Activated CD8-positive, alpha-beta memory T cell treated with anti-CD3 and anti-CD28 coated beads for 4 hours (primary cell): ENCODE measurements around the gene FHIP2A.
"Not testable (repeated sequence)": the region's sequence is repeated elsewhere in the genome, so short reads cannot be mapped to it uniquely, and the experiment has no call there.

Source experiments
- DNase-seq, 2 donors: peaks; one replicate each; pipeline ENCODE4 v3.0.0-alpha.2; 2020; ENCODE audit warnings: low read depth in 2 of 2

Gene FHIP2A

DNA sequence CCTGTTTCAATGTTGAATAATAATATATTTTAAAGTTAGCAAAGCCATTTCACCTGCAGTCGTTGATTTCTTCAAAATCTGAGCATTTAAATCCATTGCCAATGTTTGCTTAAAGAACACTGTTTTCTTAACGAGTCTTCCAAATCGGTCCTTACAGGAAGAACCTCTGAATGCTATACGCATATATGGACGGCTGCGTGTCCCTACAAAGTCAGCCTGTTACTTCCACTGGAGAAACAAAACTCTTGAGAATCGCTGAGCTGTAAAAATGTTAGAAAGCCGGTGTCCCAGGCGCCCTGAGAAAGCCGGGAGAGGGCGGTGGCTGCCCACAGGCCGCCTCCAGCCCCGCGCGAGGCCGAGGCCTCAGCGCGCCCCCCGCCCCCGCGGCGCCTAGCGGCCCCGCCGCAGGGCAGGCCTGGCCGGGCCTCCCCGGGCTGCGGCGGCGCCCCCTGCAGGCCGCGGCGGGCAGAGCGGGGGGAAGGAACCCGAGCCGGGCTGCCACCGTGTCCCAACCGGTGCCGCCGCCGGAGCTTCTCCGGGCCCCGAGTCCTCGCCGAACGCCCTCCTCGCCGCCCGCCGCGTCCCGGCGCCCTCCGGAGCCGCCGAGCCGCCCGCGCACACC is at the start of gene FHIP2A:
TSS of gene FHIP2A (plus strand) at position 488 of the 622 bp plus-strand sequence. CDS start 299 bp downstream, outside the sequence.
- peak; percentile 53 to 66 for DNase-seq

DNA sequence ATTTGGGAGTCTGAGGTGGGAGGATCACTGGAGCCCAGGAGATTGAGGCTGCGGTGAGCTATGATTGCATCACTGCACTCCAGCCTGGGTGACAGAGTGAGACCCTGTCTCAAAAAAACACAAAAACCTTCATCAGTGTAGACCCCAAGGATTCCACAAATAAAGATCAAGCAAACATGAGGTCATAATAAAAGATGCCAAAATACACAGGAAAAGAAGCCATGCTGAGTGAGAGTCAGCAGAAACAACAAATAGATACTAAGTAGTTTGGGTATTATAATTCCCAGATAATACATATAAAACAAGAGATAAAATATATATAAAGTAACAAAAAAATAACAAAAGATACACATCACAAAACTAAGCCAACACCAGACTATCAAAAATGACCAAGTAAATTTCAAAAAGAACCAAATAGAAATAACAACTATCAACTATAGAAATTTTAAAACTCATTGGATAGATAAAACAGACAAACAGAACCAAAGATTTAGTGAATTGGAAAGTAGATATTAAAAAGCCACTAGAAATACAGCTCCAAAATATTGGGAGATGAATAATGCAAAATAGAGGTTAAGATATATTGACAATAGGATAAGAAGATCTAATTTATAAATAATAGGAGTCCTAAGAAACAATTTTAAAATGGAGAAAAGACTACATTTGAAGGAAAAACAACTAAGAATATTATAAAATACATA is 48.9 kb upstream of the FHIP2A start:
- no peak for DNase-seq

- no peak for DNase-seq
Measured at GRCh38 chr10:114773197-114773532, 48.4 kb upstream of the FHIP2A start.

GRCh38 chr10:114775082-114775481 is 46.5 kb upstream of the FHIP2A start:
- DNase-seq: not testable (repeated sequence)

DNA sequence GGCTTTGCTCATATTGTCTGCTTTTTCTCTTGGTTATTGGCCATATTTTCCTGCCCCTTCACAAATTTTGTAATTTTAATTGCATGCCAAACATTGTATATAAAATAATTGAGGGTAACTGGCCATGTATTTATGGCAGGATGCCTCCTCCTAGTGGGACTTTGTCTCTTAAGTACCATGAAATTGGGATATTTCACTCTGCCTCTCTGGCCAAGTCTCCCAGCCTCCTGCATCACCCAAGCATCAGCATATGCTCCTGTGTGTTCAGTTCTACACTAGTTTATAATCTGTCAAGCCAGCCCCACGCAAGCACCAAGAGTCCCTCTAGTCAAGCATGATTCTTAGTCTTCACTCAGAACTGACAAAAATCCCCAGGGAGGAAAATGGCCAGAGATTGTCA is 44.2 kb upstream of the FHIP2A start:
- no peak for DNase-seq

DNA sequence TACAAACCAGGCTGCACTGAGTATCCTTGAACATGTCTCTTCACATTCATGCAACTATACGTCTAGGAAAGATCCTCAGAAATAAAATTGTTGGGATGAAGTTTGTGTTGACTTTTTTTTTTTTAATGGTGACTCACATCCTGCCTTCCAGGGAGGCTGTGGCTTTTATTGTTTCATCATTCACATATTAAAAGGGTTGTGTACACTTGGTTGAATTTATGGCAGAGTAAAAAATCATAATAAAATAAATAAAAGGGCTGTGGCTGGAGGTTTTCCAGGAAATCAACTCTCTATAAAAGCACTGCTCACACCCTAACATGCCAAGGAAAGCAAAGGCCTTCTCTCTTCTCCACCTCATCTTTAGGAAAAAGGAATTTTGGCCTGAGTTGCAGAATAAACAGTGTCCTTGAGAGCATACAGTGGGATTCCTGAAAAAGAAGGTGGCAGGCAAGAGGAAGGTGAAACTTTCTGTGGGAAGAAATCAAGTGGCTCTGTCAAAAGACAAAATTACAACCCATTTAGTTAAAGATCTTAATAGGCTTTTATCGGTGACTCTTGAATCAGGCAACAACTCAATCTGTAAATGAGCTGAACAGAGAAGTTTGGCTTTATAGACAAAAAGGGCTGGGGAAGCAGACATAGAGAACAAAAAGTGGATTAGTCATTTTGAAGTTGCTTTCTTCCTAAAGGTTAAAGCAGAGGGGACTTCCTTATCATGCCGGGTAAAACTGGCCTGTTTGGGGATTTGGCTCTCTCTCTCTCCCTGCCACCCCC is 41.6 kb upstream of the FHIP2A start:
- DNase-seq: no peak

DNA sequence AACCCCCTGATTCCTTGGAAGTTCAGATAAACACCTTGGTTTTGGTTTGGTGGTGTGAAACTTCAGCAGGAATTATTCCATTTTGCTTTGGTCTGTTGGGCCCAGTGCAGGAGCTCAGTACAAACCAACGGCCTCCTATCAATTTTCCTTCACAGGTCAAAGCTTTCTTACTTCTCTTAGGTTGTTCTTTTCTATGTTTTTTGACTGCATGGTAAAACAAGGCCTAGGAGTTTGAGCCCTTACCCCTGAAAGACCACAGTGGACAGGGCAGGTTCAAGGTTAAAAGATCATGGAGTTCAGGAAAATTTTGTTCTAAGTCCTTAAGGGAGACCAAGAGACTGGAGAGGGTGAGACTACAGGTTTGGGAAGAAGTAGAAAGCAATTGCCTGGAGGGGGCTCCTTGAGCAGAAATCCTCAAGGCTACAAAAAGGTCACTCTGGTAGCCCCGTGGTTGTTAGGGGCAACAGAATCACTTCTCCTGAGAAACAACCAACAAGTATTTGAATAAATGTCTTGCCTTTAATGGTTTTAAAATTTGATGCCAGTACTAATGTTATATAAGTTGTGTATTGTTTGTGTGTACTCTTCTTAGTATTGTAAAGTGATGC is 40.9 kb upstream of the FHIP2A start:
- no peak for DNase-seq

- no peak for DNase-seq
Measured at GRCh38 chr10:114782666-114783065, 38.9 kb upstream of the FHIP2A start.

DNA sequence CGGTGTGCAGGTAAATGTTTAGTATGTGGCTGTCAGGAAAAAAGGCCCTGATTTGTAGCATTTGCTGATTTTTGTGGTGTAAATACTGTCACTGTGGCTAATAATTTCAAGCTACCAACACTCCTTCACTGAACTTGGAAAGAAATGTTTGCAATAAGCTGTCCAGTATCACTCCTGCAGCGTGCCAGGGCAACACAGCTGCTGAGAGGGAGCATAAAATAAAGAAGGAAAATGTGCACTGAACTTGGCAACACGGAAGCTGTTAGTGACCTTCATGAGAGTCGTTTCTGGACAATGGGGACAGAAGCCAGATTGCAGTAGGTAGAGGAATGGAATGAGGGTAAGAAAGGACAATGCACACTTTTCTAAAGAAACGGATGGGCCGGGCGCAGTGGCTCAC is 37.9 kb upstream of the FHIP2A start:
- DNase-seq: no peak

DNA sequence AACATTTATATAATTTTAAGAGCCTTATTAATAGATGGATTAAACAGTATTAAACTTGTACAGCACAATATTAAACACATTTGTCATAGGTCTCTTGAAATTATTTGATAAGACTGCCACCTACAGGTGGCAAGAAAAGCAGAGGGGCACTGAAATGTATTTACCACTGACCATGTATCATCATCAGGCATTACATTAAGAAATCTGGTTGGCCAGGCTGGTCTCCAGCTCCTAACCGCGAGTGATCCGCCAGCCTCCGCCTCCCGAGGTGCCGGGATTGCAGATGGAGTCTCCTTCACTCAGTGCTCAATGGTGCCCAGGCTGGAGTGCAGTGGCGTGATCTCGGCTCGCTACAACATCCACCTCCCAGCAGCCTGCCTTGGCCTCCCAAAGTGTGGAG is 35.1 kb upstream of the FHIP2A start:
- DNase-seq: not testable (repeated sequence)

- not testable (repeated sequence) for DNase-seq
Measured at GRCh38 chr10:114787131-114787530, 34.4 kb upstream of the FHIP2A start.

- no peak for DNase-seq
Measured at GRCh38 chr10:114791768-114792167, 29.8 kb upstream of the FHIP2A start.

DNA sequence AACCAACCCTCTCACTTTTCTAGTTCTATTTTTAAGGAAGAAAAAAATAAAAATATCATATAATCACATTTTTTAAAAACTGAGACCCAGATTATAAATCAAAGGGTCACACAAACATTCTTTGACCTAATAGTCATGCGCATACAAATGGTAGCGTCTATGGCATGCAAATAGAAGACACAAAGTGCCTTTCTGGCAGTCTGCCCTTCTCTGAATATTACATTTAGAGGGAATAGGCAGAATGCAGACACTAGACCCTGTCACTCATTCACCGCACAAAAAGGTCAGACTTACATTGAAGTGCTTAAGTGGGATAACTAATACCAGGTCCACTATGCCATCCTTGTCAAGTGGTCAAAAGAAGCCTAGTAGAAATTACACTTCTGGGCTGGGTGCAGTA is 26.5 kb upstream of the FHIP2A start:
- no peak for DNase-seq

DNA sequence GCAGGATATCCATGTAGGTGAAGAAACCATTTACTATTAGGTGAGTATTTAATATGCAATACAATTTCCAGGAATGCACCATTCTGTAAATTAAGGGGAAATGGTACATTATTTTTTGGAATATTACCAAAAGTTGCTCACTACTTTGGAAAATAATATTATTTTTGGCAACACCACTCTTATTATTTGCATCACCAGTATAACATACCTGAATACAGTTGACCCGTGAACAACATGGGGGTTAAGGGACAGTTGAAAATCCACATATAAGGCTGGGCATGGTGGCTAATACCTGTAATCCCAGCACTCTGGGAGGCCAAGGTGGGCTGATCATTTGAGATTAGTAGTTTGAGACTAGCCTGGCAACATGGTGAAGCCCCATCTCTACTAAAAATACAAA is 21.2 kb upstream of the FHIP2A start:
- no peak for DNase-seq

DNA sequence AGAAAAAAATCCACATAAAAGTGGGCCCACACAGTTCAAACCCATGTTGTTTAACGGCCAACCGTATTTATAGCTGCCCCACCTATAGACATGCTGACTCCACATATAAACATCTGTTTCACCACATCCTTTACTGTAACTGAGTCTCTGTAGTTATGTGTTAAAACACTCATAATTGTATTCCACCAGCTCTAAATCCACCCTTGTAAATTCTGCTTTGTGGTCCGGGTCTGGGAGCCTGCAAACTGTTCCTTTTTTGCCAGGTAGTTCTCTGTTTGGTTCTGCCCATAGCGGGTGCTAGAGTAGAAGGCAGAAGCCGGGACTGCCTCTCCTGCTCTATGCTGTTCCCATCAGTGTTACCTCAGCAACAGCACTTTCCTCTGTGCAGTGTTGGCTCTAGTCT is 20.2 kb upstream of the FHIP2A start:
- DNase-seq: no peak

GRCh38 chr10:114802177-114802576 is 19.4 kb upstream of the FHIP2A start:
- DNase-seq: no peak

- no peak for DNase-seq
Measured at GRCh38 chr10:114806562-114807391, 14.8 kb upstream of the FHIP2A start.

- DNase-seq: no peak
Measured at GRCh38 chr10:114808982-114809381, 12.6 kb upstream of the FHIP2A start.

- no peak for DNase-seq
Measured at GRCh38 chr10:114810926-114811325, 10.7 kb upstream of the FHIP2A start.

DNA sequence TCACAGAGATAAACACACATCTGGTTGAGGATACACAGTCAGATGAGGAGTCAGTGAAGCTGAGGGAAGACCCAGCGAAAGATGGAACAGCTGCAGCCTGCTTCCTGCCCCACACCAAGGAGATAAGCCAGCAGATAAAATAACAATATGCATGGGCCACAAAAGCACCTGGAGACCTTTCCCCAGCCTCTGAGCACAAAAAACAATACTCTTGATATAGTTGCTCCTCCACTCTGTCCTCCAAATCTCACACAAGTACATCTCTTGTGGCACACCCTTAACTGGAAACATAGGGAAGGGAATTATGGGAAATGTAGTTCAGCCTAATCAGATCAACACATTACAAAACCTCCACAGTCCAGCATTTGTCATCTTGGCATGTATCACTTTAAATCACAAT is 9.7 kb upstream of the FHIP2A start:
- no peak for DNase-seq

GRCh38 chr10:114815791-114816190 is 5.8 kb upstream of the FHIP2A start:
- no peak for DNase-seq

DNA sequence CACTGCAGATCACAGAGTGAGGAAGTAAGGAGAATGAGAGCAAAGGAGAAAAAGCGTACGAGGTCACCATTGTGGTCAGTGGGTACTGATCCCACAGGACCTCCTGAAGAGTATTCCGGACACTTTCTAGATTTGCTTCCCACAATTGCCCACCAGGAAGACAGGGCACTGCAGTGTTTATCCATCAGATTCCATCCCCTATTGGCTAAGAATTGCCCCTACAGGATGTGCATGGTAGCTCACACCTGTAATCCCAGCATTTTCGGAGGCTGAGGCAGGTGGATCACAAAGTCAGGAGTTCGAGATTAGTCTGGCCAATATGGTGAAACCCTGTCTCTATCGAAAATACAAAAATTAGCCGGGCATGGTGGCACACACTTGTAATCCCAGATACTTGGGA is 5.3 kb upstream of the FHIP2A start:
- DNase-seq: no peak
